ENCODE data around the gene ELOB.

DNA sequence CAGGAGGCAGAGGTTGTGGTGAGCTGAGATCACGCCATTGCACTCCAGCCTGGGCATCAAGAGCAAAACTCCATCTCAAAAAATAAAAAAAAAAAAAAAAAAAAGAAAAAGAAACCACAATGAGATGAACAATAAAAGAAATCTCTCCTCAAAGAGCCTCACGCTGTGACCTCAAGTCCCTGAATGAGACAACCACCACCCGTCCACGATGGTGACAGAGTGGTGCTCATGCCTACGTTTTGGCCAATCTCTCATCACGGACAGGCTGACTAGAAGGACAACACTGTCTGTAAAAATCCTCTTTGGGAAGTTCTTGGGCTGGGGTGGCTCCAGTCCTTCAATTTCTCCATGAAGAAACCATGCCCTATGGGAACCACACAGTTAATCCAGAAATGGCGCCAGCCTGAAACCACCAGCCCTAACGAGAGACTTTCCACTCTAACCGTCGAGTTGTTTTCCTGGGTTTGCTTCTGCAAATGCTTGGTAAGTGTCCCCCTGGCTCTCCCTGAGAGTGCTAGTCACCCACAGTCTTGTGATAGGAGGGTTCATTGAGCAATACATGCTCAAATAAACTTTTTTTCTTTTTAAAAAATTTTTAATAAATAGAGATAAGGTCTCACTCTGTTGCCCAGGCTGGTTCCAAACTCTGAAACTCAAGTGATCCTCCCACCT lies 42.1 kb downstream of the ELOB start:
- TF ChIP-seq, protein P1, sequence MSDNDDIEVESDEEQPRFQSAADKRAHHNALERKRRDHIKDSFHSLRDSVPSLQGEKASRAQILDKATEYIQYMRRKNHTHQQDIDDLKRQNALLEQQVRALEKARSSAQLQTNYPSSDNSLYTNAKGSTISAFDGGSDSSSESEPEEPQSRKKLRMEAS (IDR thresholded peaks at IDR 0.05; ENCODE audit: low read depth, low read length) = no peak
- TF ChIP-seq, protein P2, sequence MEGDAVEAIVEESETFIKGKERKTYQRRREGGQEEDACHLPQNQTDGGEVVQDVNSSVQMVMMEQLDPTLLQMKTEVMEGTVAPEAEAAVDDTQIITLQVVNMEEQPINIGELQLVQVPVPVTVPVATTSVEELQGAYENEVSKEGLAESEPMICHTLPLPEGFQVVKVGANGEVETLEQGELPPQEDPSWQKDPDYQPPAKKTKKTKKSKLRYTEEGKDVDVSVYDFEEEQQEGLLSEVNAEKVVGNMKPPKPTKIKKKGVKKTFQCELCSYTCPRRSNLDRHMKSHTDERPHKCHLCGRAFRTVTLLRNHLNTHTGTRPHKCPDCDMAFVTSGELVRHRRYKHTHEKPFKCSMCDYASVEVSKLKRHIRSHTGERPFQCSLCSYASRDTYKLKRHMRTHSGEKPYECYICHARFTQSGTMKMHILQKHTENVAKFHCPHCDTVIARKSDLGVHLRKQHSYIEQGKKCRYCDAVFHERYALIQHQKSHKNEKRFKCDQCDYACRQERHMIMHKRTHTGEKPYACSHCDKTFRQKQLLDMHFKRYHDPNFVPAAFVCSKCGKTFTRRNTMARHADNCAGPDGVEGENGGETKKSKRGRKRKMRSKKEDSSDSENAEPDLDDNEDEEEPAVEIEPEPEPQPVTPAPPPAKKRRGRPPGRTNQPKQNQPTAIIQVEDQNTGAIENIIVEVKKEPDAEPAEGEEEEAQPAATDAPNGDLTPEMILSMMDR (IDR thresholded peaks at IDR 0.05; ENCODE audit: low read depth, low read length) = no peak
- TF ChIP-seq POLR2A (IDR thresholded peaks at IDR 0.05; ENCODE audit: extremely low read depth, insufficient read length) = no peak

All from NB4 (cell line).